ENCODE measurements around the gene FOXE1. TPM values are rescaled to one million over a fixed set of nuclear protein-coding genes. Genes with fewer than 3 reads are reported as not detected.

The FOXE1 gene
- total and polyA plus RNA-seq, 7 donors, result not detected

DNA sequence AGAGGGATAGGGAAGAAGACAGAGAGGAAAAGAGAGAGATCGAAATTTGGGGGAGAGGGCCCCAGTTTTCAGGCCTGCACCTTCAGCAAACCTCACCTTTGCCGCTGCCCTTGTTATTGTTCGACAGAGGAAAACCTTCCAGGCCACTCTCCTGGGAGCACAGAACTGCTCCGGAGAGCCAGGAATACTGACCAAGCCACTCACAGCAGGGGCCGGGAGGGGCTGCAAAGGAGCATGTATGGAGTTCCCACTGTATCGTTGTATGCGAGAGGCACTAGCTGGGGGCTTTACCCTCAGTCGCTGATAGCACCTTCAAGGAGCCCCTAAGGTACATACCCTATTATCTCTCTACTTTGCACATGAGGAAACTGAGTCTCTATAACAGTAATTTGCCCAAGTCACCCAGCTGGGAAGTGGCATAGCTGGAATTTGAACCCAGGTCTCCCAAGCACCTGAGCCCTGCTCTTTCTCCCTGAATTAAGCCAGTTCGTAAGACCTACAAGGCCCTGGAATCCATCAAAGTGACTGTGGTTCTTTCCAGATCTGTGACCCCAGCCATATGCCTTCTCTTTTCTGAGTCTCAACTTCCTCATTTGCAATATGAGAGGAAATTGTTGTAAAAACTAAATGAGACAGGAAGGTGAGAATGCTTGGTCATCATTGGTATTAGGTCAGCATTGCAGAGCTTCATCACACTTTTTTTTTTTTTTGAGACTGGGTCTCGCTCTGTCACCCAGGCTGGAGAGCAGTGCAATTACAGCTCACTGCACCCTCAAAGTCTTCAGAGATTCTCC, 21.0 kb upstream of the FOXE1 start:
- intact Hi-C loops (cut with DNase I), result no loop called here
- Histone ChIP-seq H3K9me3 (no peaks in the 10 kb centered on the region), H3K36me3 (no peaks in the 10 kb centered on the region), H3K27ac (no peak overlapping the region), H3K4me3 (no peak overlapping the region), H3K27me3 (peaks cover 0 to 20% (median 0%) of the 10 kb centered on the region in 3 donors), H3K4me1 (no peaks in the 10 kb centered on the region)
- DNase-seq, result no peak
- TF ChIP-seq POLR2AphosphoS5 (IDR thresholded peaks at IDR 0.05) (no peak), CTCF (IDR thresholded peaks at IDR 0.05) (no peak), POLR2A (IDR thresholded peaks at IDR 0.05) (no peak), EP300 (IDR thresholded peaks at IDR 0.05) (no peak)
- 52 to 84% methylated on average over 10 of the region's 10 CpGs for WGBS, 2 donors

DNA sequence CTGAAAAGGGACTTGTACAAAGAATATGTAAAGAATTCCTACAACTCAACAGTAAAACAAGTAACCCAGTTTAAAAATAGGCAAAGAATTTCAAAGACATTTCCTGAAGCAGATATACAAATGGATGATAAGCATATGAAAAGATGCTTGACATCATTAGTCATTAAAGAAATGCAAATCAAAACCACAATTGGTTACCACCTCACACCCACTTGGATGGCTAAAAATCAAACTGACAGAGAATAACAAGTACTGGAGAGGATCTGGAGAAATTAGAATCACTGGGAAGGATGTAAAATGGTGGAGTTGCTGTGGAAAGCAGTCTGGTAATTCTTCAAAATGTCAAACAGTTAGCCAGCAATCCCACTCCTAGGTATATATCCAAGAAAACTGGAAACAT, 12.5 kb upstream of the FOXE1 start:
- TF ChIP-seq POLR2A (IDR thresholded peaks at IDR 0.05) (no peak), EP300 (IDR thresholded peaks at IDR 0.05) (no peak), POLR2AphosphoS5 (IDR thresholded peaks at IDR 0.05) (no peak), CTCF (IDR thresholded peaks at IDR 0.05) (no peak)
- Histone ChIP-seq H3K36me3 (no peaks in the 10 kb centered on the region), H3K9me3 (no peaks in the 10 kb centered on the region), H3K27ac (no peak overlapping the region), H3K27me3 (peaks cover 0 to 75% (median under 1%) of the 10 kb centered on the region in 3 donors), H3K4me1 (no peaks in the 10 kb centered on the region), H3K4me3 (no peak overlapping the region)
- intact Hi-C loops (cut with DNase I), result no loop called here
- DNase-seq, result no peak

DNA sequence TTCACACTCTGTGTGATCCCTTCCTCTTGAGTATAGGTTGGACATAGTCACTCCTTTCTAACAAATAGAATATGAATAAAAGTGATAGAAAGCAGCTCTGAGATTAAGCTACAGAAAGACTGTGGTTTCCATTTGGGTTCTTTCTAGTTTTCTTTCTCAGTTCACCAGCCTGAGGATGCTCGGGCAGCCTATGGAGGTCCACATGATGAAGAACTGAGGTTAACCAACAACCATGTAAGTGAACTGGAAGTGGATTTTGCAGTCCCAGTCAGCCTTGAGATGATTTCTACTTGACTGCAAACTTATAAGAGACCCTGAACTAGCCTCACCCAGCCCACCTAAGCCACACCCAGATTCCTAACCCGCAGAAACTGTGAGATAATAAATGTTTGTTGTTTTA, 10.1 kb upstream of the FOXE1 start:
- H3K4me3 ChIP-seq, result no peak overlapping the region
- no peak overlapping the region for H3K27ac ChIP-seq
- DNase-seq, result no peak
- H3K4me1 ChIP-seq, result peaks cover 0 to 2% (median under 1%) of the 10 kb centered on the region in 4 donors
- H3K27me3 ChIP-seq, result peaks cover 15 to 94% (median 25%) of the 10 kb centered on the region in 3 donors
- no peaks in the 10 kb centered on the region for H3K9me3 ChIP-seq
- intact Hi-C loops (cut with DNase I), result no loop called here
- 52 to 82% methylated on average over 2 of the region's 2 CpGs for WGBS, 2 donors
- no peaks in the 10 kb centered on the region for H3K36me3 ChIP-seq
- TF ChIP-seq POLR2AphosphoS5 (IDR thresholded peaks at IDR 0.05) (no peak), EP300 (IDR thresholded peaks at IDR 0.05) (no peak), POLR2A (IDR thresholded peaks at IDR 0.05) (no peak), CTCF (IDR thresholded peaks at IDR 0.05) (no peak)

- Histone ChIP-seq H3K9me3 (no peaks in the 10 kb centered on the region), H3K36me3 (no peaks in the 10 kb centered on the region), H3K4me3 (no peak overlapping the region), H3K27ac (no peak overlapping the region), H3K4me1 (peaks cover 0 to 17% (median 13%) of the 10 kb centered on the region in 4 donors), H3K27me3 (peaks cover 37 to 94% (median 47%) of the 10 kb centered on the region in 3 donors)
- no peak for TF ChIP-seq EP300 (IDR thresholded peaks at IDR 0.05)
- WGBS, 2 donors, result 50 to 74% methylated on average over 2 of the region's 2 CpGs
- intact Hi-C loops (cut with DNase I), result no loop called here
- no peak for DNase-seq
Observed at GRCh38 chr9:97845130-97845529, 7.9 kb upstream of the FOXE1 start.

- Histone ChIP-seq H3K27ac (no peak overlapping the region), H3K27me3 (peaks cover 40 to 96% (median 53%) of the 10 kb centered on the region in 3 donors), H3K9me3 (no peaks in the 10 kb centered on the region), H3K4me1 (peaks cover 0 to 17% (median 13%) of the 10 kb centered on the region in 4 donors), H3K36me3 (no peaks in the 10 kb centered on the region), H3K4me3 (no peak overlapping the region)
- intact Hi-C loops (cut with DNase I), result no loop called here
- 72 to 77% methylated on average over 2 of the region's 2 CpGs for WGBS, 2 donors
- no peak for TF ChIP-seq POLR2A (IDR thresholded peaks at IDR 0.05)
- no peak for TF ChIP-seq CTCF (IDR thresholded peaks at IDR 0.05)
- TF ChIP-seq POLR2AphosphoS5 (IDR thresholded peaks at IDR 0.05), result no peak
- no peak for TF ChIP-seq EP300 (IDR thresholded peaks at IDR 0.05)
- no peak for DNase-seq
Observed at GRCh38 chr9:97845763-97846162, 7.3 kb upstream of the FOXE1 start.
